Muscle layer of colon (tissue), 2 donors: ENCODE measurements around the gene PSMB7.

Experiments
- H3K27ac ChIP-seq: one replicate; pipeline ENCODE4 v1.7.0; 2013; ENCODE audit warnings: low read depth, mild to moderate bottlenecking, low read length, moderate library complexity
- H3K27me3 ChIP-seq, 2 donors: one replicate each; pipeline ENCODE4 v1.7.0; 2013; ENCODE audit warnings: low read length in 2 of 2, mild to moderate bottlenecking in 2 of 2; ENCODE audit not compliant: insufficient read depth in 2 of 2, control insufficient read depth in 1 of 2
- H3K36me3 ChIP-seq: one replicate; pipeline ENCODE4 v1.7.0; 2013; ENCODE audit warnings: mild to moderate bottlenecking, low read length; ENCODE audit not compliant: insufficient read depth
- H3K4me1 ChIP-seq: one replicate; pipeline ENCODE4 v1.7.0; 2013; ENCODE audit warnings: mild to moderate bottlenecking, low read length; ENCODE audit not compliant: insufficient read depth
- H3K4me3 ChIP-seq, 2 donors: one replicate each; pipeline ENCODE4 v1.7.0; 2013; ENCODE audit warnings: low read length in 2 of 2, low read depth in 1 of 2, mild to moderate bottlenecking in 1 of 2, moderate library complexity in 1 of 2
- H3K9ac ChIP-seq: one replicate; pipeline ENCODE4 v1.7.0; 2013; ENCODE audit warnings: low read length
- H3K9me3 ChIP-seq: one replicate; pipeline ENCODE4 v1.7.0; 2013; ENCODE audit warnings: mild to moderate bottlenecking, low read length
- donor health status: abdominal sarcoma.
- donor health status: Adenocarcinoma of cecum.

PSMB7 gene

GRCh38 chr9:124322618-124323432 is 92.4 kb downstream of the PSMB7 start:
- Histone ChIP-seq H3K27me3 (no peaks in the 10 kb centered on the region), H3K9me3 (no peaks in the 10 kb centered on the region), H3K4me1 (peaks cover 8% of the 10 kb centered on the region), H3K4me3 (no peak overlapping the region), H3K36me3 (peaks cover 27% of the 10 kb centered on the region), H3K9ac (no peak overlapping the region), H3K27ac (no peak overlapping the region)

GRCh38 chr9:124321935-124322334 is 93.3 kb downstream of the PSMB7 start:
- Histone ChIP-seq H3K4me1 (peaks cover 8% of the 10 kb centered on the region), H3K27ac (no peak overlapping the region), H3K27me3 (no peaks in the 10 kb centered on the region), H3K36me3 (peaks cover 18% of the 10 kb centered on the region), H3K9ac (no peak overlapping the region), H3K9me3 (no peaks in the 10 kb centered on the region), H3K4me3 (no peak overlapping the region)

- Histone ChIP-seq H3K36me3 (peaks cover 13% of the 10 kb centered on the region), H3K27ac (no peak overlapping the region)
These were observed 93.8 kb downstream of the PSMB7 start for GRCh38 chr9:124321416-124321815.

DNA sequence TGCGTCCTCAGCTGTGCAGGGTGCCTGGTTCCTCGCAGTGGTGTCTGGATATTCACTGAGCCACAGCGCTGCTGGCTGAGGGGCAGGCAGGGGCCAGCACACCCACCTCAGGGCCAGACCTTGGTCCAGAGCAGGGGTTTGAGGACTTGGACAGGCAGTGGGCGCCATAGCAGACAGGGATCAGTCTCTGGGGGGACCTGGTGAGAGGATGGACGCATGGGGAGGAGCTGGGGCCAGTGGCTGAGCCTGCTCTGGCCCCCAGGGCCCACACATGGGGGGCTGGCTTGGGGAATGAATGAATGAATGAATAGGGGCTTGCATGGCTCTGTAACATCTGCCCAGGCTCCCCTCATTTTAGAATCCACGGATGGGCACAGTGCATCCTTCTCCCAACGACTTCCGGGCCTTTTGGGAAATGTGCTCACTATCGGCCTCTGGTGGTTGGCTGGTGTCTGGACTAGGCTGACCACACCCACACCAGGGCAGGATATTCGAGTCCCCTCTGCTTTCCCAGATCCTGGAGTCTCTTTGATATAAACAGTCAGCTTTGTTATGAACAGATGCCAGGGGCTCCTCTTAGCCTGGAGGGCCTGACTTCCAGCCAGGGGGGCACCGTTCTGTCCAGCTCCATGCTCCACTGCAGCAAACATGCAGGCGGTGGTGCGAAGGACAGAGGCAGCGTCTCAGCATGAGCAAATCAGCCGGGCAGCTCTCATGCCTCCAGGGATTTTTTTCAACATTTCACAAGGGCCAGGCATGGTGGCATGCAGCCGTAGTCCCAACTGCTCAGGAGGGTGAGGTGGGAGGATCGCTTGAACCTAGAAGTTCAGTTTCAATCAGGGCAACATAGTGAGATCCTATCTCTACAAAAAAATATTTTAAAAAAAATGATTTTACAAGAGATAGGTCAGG is 94.9 kb downstream of the PSMB7 start:
- H3K36me3 ChIP-seq: peaks cover 15% of the 10 kb centered on the region
- no peak overlapping the region for H3K9ac ChIP-seq
- no peaks in the 10 kb centered on the region for H3K9me3 ChIP-seq
- H3K27ac ChIP-seq: no peak overlapping the region
- H3K4me1 ChIP-seq: peaks cover 8% of the 10 kb centered on the region
- no peak overlapping the region for H3K4me3 ChIP-seq
- H3K27me3 ChIP-seq: no peaks in the 10 kb centered on the region

More at GRCh38 chr9:124321416-124321815, 93.8 kb downstream of the PSMB7 start:
- no peaks in the 10 kb centered on the region for H3K9me3 ChIP-seq
- H3K4me1 ChIP-seq: peaks cover 8% of the 10 kb centered on the region
- no peak overlapping the region for H3K9ac ChIP-seq
- no peaks in the 10 kb centered on the region for H3K27me3 ChIP-seq
- H3K4me3 ChIP-seq: no peak overlapping the region

DNA sequence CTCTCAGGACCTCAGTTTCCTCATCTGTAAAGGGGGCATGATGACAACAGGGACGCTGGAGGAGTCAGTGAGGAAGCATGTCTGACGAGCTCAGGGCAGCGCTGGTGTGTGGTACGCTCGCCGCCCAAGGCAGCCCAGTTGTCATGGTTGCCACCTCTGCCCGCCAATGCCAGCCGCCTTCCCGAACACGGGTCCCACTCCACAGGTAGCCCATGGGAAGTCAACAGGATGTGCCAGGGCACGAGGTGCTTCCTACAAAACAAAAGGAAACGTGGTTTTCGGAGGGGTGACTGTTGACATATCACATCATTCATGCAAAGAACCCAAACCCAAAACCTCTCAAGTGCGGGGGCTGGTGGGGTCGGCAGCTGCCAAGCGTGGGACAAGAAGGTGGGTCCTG is 99.4 kb downstream of the PSMB7 start:
- peaks cover 3% of the 10 kb centered on the region for H3K36me3 ChIP-seq
- no peaks in the 10 kb centered on the region for H3K9me3 ChIP-seq
- peaks cover 8% of the 10 kb centered on the region for H3K4me1 ChIP-seq
- H3K27me3 ChIP-seq: no peaks in the 10 kb centered on the region
- no peak overlapping the region for H3K9ac ChIP-seq
- H3K4me3 ChIP-seq: no peak overlapping the region
- no peak overlapping the region for H3K27ac ChIP-seq

GRCh38 chr9:124313940-124314339 is 101.3 kb downstream of the PSMB7 start:
- H3K4me3 ChIP-seq: no peak overlapping the region
- no peaks in the 10 kb centered on the region for H3K4me1 ChIP-seq
- H3K27me3 ChIP-seq: no peaks in the 10 kb centered on the region
- no peaks in the 10 kb centered on the region for H3K9me3 ChIP-seq
- H3K36me3 ChIP-seq: peaks cover 3% of the 10 kb centered on the region
- H3K27ac ChIP-seq: no peak overlapping the region
- H3K9ac ChIP-seq: no peak overlapping the region

DNA sequence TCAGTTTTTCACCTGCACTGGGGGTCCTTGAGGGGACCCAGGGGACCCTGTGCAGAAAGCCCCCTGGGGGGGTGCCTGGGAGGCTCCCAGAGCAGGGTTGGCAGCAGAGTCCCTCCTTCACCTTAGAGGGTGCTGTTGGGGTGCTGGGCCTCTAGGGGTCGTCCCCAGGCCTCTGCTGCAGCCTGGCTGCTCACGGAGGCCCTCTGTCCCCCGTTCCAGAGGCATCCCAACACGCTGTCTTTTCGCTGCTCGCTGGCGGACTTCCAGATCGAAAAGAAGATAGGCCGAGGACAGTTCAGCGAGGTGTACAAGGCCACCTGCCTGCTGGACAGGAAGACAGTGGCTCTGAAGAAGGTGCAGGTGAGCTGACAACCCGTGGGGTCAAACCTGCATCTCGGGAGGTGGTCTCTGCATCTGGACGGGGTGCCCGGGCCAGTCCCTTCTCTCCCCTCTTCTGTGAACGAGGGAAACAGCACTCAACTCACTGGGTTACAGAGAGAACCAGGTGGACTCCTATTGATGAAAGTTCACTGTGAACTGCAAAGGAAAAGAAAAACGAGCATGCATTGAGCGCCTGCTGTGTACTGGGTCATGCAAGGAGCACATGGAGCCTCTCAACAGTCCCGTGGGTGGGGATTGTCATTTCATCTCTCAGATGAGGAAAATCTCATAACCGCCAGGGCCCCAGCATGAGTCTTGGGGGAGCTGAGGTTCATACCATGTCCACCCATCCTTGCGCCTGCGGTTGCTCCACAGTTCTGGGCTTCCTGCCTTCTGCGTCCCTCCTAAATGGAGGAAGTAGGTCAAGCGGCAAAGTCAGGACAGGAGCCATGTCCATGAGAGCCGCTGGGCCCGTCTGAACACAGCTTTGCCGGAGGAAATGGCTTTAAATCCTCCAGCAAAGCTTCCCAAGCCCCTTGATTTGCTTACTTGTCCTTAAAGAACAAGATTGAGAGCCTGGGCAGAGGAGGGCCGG is 102.7 kb downstream of the PSMB7 start:
- Histone ChIP-seq H3K27me3 (no peaks in the 10 kb centered on the region), H3K9ac (no peak overlapping the region), H3K36me3 (peaks cover 9% of the 10 kb centered on the region), H3K27ac (no peak overlapping the region), H3K4me3 (no peak overlapping the region), H3K9me3 (no peaks in the 10 kb centered on the region), H3K4me1 (no peaks in the 10 kb centered on the region)

DNA sequence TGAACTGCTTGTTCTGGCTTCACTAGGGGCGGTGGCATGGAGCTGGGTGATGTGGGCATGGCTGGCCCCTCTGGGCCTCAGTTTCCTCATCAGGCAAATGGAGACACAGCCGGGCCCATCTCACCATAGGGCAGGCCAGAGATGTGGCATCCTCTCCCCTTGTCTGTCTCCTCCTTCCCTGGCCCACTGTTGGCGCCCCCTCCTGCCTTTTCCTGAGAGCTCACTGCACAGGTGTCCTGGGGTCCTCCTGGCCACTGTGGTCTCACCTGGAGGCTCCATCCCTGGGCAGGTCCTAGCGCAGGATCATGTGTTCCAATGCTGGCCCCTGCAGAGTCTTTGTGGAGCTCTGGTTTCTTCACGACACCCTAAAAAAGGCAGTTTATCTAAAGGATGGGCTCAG is 104.0 kb downstream of the PSMB7 start:
- Histone ChIP-seq H3K9me3 (no peaks in the 10 kb centered on the region), H3K36me3 (peaks cover 11% of the 10 kb centered on the region), H3K27me3 (no peaks in the 10 kb centered on the region), H3K4me1 (no peaks in the 10 kb centered on the region), H3K27ac (no peak overlapping the region), H3K9ac (no peak overlapping the region), H3K4me3 (no peak overlapping the region)

- H3K27me3 ChIP-seq: no peaks in the 10 kb centered on the region
- H3K9ac ChIP-seq: no peak overlapping the region
- no peaks in the 10 kb centered on the region for H3K4me1 ChIP-seq
- no peaks in the 10 kb centered on the region for H3K9me3 ChIP-seq
- H3K4me3 ChIP-seq: no peak overlapping the region
- peaks cover 8% of the 10 kb centered on the region for H3K36me3 ChIP-seq
- no peak overlapping the region for H3K27ac ChIP-seq
These were observed 105.6 kb downstream of the PSMB7 start for GRCh38 chr9:124309667-124310084.

DNA sequence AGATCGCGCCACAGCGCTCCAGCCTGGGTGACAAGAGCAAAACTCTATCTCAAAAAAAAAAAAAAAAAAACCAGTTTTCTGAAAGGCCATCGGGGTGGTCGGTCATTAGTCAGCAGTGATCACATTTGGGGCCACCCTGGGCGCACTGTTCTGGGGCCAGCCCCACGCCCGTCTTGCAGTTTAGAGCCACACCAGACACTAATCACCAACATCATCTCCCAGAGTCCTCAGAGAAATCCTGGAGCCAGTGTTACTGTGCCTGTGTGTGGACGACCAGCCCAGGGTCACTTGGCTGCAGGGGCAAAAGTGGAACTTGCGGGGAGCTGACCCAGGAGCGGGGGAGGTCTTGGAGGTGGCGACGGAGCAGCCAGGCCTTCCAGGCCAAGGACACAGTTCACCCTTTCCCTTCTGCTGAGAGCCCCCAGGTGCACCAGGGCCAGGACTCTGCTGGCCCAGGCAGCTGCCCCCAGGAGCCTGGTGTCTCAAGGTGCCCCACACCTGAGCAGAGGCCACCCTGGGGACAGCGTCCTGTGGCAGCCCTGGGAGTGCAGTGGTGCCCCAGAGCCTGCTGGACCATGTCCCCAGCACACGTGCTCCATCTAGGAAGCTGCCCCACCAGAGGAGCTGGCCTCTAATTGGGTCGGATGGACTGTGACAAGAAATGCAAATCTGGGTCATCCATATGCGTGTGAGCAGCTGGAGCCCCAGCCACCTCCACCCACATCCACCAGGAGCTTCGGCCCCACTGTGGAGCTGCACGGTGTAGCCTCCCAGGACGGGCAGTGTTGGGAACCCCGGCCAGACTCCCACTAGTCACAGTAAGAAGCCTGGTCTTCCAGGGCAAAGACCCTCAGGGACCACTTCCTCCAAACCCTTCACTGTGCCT is 106.4 kb downstream of the PSMB7 start:
- Histone ChIP-seq H3K36me3 (peaks cover 8% of the 10 kb centered on the region), H3K9me3 (no peaks in the 10 kb centered on the region), H3K4me1 (no peaks in the 10 kb centered on the region), H3K27me3 (no peaks in the 10 kb centered on the region), H3K9ac (no peak overlapping the region), H3K4me3 (no peak overlapping the region), H3K27ac (no peak overlapping the region)
